Activated naive CD4-positive, alpha-beta T cell treated with anti-CD3 and anti-CD28 coated beads, Interleukin-2, amount 50 U/mL, for 16 hours (primary cell): ENCODE data around the gene SLC39A11.

Source experiments
- DNase-seq: peaks from one replicate; pipeline ENCODE4 v3.0.0-alpha.2; 2020

SLC39A11 gene

DNA sequence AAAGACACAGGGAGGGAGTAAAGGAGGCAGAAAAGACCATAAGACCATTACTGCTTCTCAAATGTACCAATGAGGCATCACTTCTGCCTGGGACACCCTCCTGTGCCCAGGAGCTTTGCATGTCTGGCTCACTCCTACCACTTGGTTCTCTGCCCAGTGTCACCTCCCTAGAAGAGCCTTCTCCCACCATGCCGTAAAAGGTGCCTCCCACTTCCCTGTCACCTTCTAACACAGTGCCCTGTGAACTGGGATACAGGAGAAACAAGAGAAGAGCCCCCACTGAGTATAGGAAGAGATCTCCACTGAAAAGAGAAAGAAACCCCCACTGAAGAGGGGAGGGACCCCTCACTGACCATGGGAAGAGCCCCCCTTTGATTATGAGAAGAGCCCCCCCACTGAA is 486.9 kb downstream of the SLC39A11 start:
- no peak for DNase-seq

DNA sequence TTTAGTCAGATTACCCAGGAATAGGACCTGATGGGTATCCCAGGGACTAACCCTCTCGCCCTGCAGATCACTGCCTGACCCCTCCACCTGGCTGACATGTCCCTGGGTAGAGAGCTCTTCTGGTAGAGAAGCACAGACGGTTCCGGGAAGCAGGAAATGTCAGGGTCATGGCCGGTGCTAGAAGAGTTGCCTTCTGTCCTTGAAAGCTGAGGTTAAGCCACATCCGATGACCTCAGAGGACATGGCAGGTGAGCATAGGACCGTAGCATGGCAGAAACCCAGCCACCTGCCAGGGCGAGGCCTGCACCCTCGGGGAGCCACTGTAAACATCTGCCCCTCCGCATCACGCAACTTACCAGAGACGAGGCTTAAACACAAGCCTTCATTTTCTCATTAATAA is 488.0 kb downstream of the SLC39A11 start:
- DNase-seq: no peak

DNA sequence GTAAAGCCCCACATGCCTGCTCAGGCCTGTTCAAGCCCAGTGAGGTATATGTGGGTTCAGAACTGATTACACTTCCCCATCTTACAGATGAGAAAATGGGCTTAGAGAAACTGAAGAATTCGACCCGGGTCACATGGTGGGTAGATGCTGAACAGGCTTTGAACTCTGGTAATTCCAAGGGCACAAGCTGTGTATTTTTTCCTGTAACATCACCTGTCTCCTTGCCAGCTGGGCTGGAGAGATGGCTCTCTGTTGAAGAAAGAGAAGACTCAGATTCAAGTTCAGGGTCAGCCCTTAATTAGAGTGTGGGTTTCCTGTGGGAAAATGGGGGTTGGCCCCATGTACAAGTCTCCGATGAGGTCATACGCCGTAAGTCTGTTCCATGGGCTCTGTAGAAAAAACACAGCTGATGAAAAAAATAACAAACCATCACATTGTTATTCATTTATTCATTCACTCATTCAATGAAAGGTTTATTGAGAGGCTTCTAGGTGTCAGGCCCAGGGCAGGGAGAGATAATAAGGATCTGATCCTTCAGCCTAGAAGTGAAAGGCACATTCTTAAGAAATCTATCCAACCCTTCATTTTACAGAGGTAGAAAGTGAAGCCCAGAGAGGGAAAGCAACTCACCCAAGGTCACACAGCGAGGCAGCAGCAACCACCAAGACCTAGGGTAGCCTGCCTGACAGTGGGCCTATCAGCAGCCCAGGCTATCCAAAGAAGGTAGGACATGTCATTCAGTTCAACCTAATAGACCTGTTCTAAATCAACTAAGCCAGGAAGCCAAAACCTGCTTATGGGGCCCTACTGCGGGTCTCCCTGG is 488.9 kb downstream of the SLC39A11 start:
- DNase-seq: no peak

DNA sequence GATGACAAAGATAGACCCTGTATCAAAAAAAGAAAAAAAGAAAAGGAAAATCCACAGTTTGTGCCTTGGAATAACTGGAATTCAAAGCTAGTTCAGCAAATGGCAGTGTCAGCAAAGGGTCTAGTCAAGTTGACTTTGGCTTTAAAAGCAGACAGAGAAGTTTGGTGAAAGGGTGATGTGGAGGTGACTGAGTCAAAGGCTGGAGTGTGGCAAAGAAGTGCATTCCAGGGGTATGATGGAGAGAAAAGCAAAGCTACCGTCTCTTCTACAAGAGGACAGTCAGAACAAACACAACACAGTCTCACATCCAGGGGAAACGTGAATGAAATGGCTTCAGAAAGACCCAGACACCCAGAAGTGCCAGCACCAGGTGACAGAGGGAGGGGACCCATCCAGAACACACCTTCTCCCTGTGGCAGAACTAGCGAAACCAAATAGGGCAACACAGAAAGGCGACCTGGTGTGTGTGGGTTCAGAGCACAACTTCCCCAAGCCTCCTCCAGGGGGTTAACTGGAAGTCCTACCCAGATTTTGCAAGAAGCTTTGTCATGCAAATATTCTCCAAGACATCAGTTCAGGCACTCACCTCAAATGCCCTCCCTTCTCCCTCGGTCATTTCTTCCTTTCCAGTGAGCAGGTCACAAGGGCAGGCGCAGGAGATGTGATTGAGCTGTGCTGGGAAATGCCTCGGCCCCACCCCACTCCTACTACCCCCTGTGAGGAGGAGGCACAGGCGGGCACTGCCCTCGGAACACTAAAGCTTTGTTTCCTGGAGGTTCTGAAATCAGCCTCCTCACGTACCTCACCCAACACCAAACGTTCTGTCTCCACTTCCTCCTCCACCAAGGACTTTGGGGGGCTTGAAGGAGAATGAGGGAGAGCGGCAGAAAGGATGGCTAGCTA is 489.7 kb downstream of the SLC39A11 start:
- no peak for DNase-seq

DNA sequence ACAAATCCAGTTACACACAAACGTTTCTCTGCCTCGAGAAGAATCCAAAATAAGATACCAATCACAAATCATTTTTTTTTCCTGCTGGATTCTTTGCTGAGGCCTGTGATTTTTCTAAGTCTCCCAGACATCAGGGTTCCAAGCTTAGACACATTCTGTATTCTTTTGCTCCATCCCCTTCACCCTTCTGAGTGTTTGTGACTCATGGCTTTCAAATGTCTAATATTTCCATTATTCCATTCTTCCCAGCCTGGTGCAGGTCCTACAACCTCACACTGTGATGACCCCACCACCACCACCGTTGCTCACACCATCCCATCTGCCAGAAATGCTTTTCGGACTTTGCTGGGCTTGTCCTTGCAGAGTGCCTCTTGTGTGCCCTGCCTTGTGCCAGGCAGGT is 491.6 kb downstream of the SLC39A11 start:
- DNase-seq: no peak

DNA sequence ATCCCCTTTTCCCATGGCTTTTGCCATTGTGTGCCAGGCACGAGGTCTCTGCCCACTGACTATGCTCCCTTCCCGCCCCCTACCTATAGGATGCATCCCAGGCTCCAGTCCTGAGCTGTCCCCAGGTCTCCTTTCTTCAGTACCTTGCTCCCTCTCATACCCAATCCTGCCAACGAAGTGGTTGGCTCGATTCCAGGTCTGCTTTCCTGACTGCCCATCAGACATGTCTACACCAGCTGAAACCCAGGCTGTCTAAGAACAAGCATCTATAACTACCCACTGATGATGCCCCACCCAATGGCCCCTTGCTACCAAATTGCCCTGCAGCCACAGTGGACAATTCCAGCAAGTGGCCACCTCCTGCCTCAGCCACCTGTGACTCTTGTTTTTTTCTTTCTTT is 492.6 kb downstream of the SLC39A11 start:
- no peak for DNase-seq

DNA sequence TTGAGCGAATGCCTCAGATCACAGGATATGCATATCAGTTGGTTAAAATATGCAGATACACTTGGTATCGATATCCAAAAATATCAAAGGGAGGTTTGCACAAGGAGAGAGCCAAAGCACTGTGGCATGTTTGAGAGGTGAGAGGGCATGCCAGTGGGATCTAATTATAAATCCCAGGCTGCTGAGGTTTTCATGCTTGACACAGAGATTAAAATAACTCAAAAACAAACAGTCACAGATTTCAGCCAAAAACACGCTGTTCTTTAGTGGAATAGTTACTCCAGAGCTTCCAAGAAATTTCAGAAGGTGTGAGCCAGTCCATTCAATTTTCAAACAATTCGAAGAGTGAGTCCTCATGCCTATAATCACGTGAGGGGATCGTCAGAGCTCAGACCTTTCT is 493.8 kb downstream of the SLC39A11 start:
- DNase-seq: no peak

DNA sequence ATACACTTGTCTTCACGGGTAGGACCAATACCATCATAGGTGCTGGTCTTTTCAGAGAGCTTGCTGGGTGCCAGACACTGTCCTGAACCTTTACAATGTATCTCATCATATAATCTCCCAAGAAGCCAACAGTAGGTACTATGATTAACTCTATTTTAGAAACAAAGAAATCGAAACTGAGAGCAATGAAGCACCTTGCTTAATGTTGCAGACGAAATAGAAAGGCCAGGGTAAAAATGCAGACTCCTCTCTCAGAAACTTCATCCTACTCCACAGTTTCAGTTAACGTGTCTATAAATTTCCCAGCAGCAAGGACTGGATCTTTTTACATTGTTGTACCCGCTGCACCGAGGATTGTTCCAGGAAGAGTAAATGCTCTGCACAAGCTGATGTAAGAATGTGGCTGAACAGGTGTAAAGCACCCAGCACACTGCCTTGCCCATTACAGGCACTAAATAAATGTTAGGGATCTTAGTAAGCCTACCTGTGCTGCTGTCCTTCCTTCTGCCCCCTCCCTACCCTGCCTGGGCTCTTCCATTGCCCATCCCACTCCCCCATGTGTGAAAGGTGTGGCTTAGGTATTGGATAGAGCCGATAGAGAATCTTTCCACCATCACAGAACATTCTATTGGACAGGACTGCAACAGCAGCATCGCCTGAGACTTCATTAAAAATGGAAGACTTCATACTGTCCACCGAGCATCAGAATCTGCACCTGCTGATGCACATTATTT is 495.0 kb downstream of the SLC39A11 start:
- DNase-seq: no peak
